AG08395 (cell line): ENCODE results near the gene SH2D7.

Source experiments
- DNase-seq: peaks from one replicate; pipeline ENCODE4 v3.0.0; 2012; ENCODE audit warnings: mixed read lengths, low spot score

Gene SH2D7

DNA sequence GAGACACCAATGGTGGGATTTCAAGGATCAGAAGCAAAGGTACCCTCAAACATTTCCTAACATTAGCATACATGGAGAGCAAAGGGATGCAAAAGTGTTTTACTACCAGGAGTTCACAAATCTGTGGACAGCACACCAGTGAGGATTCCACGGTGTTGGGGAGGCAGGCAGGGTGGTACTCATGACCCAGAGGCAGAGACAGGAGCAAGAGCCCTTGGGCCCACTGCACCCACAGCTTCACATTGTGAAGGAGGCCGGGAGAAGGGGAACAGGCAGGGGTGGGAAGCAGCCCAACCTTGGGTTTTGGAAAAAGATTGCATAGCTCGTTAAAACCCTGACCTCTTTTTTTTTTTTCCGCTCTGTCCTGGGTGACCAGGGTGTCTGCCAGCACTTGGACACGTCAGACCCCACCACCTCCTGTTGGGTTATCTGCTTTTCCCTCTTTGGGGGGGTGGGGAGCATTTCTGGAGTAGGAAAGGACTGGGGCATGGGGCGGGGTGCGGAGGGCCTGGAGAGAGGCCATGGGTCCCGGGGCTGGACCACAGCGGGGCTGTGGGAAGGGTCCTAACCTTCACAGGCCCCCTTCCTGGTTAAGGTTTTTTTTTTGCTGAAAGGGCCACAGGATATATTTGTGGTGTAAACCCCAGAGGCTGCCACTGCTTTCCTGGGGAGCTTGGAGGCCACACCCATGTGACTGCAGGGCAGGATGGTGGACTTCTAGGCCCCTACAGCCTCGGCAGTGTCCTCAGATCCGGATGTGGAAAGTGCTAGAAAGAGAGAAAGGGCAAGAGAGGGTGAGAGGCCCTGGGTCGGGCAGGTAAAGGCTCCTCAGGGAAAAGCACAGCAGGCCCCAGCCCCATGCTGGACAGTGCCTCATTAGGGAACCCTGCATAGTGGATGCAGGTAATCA lies 12.5 kb downstream of the SH2D7 start:
- DNase-seq, result no peak

DNA sequence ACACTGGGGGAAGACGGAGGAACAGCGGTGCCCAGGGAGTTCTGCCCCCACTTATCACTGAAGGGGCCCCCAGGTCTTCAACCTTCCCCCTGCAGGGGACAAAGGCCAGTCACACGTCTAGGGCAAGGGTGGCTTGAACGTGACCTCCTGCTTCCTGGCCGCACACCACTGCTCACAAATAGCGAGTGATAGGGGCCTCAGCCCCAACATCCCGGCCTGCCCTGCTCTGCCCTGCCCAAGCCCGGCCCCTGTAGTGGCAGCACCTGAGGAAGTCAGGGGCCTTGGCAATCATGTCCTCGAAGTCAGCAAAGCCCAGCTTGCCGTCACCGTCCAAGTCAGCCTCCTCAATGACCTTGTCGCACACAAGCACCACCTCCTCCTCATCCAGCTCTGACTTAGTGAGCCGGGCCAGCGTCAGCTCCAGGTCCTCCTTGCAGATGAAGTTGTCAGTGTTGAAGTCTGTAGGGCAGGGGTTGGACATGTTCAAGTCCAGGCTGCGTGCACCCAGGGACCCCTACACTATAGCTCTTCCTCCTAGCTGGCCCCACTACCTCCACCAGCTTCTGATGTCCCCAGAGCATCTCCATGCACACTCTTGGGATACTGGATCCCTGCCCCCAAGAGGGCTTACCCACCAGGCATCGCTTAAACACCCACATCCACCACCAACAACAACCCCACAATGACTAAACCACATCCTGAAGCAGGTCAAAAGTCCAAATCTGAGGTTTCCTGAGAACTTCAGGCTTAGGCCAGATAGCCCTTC lies 13.3 kb downstream of the SH2D7 start:
- no peak for DNase-seq

DNA sequence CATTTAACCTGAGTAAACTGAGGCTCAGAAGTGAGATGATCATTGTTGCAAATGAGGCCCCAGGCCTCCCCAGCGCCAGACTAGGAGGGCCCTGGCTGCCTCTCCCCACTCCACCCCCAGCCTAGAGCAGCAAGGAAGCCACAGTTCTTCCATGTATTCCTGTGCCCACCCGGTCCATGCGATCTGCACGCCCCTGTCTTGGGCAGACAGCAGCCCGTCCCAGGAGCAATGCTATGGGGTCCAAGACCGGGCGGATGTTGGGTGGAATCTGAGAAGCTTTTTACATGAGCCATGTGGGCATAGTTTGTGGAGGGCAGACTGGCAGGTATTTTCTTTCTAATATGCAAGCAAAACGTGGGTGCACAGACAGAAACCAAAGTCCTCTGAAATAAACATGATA lies 15.1 kb downstream of the SH2D7 start:
- no peak for DNase-seq

DNA sequence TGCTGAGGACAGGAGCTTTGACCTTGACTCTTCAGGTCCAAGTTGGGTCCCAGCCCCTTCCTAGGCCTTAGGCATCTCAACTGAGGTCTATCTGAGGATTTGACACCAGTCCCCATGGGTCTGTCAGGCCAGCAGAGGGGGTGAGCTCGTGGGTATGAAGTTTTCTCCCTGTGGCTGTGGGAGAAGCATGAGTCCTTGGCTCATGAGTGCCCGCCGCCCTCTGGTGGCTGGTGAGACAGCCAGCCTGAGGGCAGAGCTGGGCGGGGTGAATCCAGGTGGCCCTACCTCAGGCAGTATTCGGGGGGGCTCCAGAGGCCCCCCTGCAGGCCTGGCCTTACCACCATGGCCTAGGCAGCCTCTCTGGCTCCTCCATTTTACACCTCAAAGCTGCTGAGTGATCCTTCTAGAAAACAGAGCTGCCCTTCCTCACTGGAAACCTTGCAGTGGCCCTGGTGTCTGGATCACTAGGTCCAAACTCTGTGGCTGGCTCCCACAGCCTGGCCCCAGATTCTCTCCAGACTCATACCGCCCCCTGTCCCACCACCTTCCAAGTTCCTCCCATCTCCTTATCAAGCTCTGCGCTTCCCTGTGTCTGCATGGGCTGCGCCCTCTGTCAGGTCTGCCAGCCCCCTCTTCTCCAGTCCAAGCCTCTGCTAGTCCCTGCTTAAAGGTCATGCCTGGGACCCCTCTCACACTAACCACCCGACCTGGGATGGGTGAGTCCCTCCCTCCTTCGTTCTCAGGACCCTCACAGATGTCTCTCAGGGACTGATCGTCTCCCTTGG lies 16.1 kb downstream of the SH2D7 start:
- peak; percentile 92 for DNase-seq

DNA sequence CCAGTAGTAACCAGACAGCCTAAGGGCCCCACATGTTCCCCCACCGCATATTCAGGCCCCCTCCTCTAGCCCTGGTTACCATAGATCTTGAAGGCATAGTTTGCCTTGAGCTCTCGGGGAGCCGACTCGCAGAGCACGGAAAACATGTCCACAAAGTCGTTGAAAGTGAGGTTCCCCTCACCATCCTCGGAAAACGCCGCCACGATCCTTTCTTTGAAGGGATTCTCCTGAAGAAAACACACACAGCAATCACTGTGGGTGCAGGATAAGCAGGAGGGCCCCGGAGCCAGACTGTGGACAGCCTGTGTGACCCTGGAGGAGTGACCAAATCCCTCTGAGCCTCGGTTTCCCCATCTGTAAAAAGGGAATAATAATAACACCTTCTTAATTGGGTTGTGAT lies 16.8 kb downstream of the SH2D7 start:
- DNase-seq, result no peak

DNA sequence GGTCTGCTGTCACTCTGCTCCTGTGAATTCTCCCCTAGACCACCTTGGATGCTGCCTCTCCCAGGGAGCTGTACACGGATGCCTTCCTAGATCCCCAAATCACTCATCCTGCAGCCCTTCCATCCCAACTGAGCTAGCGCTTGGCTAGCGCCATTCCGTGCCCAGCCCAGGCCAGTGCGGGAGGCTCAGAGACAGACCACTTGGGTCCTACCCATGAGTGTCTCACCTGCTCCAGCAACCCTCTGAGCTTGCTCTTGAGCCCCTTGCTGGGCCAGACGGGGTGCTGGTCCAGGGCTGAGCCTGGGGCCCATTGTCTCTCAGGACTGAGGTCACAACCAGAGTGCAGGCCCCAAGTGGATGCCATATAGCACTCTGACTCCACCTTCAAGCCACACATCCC lies 17.7 kb downstream of the SH2D7 start:
- DNase-seq, result no peak

DNA sequence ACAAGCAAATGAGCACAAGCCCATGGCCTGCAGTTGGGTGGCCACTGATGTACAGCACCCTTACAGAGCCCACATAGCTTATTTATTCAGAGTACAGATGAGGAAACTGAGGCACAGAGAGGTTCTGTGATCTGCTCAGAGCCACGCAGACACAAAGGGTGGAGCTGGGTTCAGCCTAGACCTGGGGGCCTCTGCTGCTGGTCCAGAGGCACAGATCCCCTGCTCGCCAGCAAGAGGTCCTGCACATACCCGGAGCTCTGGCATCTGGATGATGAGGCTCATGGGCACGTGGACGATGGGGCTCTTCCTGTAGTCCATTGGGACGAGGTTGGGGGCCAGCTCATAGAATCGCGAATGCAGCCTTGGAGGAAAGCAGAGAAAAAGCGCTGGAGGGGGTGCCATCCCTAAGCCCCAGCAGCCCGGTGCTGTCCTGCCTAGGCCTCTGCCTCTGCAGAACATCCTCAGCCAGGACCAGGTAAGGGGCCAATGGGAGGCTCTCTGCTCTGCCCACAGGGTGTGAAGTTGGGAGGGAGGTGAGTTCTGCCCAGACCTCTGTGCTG lies 18.6 kb downstream of the SH2D7 start:
- DNase-seq, result no peak

DNA sequence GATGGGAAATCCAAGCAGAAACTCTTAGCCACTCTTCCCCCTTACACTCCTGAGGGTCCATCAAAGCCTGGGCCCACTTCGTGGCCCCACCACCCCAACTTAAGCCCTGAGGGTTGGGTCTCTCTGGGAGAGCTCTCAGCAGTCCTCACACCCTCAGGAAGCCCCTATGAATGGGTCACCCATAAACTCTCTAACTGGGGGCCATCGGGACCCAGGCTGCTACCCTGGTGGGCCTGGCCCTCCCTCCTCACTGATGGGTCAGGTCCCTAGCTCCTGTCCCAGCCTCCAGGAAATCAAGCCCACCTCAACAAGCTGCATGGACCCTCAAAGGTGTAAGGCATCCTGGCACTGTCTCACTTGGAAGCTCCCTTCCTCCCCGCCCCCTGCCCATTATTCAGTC lies 19.4 kb downstream of the SH2D7 start:
- no peak for DNase-seq

DNA sequence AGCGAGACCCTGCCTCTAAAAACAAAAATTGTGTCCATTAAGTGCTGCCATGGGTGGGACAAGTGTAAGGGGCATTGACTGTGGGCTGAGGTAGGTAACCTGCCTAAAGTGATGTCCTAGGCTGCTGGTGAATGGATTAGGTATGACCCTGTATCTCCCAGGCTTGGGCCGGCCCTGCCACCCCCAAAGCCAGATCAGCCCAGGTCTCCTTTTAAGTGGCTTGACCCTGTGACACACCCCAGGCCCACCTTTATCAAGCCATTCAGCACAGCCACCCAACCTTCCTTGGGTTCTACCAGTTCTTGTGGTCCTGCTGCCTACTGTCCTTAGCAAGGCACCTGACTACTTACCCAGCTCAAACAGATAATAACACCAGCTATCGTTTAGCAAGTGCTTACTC lies 20.2 kb downstream of the SH2D7 start:
- DNase-seq, result no peak

DNA sequence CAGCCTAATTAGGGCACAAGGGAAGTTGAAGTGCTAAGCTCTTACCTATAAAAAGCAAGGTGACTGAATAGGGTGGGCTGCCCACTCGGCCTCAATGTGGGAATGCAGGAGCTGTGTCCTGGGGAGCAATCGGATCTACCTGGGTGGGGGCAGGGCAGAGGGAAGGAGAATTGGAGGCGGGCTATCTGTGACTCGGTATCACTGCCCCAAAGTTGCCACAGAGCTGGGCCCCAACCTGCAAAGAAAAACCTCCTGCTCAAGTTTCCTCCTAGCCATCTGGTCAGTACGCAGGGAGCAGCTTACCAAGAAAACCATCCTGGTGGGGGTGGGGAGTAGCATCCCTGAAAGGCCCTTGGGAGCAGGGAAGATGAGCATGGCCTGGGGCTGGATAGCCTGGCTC lies 28.2 kb downstream of the SH2D7 start:
- DNase-seq, result no peak

DNA sequence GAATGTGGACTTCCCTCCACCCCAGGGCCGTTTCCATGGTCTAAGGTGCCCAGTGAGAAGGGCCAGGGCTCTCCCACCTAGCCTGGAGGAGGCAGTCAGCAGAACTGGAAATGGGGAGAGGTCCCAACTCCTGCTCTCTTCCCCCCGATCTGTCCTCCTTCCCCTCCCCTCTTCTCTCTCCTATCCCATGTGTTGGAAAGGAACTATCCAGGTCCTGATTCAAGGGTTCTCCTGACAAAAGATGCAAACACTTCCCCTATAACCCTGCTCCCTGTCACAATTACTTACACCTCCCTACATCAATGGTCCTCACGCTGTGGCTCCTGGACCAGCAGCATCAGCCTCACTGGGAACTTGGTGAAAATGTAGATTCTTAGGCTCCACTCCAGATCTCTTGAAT lies 32.9 kb downstream of the SH2D7 start:
- no peak for DNase-seq

DNA sequence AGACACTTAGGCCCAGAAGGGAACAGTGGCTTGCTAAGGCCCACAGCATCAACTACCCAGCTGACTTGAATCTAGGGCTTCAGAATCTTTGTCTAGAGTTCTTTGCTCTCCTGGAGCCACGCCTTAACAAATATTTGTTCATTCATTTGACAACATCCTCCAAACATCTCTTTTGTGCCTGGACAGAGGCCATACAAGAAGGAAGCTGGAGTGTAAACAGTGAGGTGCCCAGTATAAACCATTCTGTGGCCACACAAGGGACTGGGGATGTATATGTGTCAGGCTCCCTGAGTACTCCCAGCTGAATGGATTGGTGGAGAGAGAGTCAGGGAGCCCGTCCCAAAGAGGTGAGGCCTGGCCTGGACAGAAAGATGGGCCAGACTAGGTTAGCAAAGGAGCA lies 35.5 kb downstream of the SH2D7 start:
- no peak for DNase-seq

DNA sequence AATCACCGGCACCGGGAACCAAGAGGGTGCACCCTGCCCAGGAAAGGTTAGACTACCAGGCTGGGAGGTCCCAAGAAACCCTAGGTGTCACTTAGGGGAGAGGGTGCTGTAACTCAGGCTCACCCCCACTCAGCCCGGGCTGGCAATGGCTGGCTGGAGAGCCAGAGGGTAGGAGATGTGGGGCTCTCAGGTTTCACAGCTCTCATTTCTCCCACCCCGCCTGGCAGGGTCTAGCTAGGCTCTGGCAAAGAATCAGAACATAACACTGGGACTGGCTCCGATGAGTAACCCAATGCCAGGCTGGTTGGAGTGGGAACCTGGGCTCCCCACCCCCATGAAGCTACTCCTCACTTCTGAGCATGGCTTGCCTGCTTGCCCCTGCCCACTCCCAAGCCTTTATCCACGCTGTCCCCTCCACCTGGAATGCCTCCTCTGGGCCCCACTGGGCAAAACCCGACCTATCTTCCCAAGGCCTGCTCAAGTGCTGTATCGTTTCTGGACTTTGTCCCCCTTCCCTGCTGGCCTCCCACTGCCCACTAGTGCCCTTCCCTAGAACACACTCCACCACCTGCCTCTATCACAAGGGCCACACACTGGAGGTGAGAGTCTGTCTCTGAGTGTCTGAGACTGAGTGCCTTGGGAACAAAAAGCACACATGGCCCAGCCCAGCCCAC lies 36.9 kb downstream of the SH2D7 start:
- no peak for DNase-seq

DNA sequence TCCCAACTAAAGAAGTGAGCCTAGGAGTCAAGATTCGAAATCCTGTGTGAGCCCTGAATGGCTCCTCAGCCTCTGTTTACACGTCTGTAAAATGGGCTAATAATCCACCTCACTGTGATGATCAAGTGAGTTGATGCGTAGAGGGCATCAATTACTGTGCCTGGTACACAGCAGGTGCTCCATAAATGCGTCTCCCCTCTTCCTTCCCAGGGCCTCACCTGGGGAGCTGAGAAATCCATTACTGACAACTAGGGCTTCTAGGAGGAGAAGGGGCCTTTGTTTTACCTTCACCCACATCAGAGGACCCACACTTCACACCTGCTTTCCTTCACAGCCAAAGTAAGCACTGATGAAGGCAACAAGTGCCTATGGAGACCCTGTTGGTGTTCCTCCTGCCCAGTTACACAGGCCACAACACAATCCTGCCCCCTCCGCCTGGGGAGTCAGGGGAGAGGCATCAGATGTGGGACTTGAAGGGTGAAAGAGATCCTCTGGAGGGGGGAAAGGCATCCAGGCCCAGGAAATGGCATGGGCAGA lies 37.5 kb downstream of the SH2D7 start:
- DNase-seq, result no peak

DNA sequence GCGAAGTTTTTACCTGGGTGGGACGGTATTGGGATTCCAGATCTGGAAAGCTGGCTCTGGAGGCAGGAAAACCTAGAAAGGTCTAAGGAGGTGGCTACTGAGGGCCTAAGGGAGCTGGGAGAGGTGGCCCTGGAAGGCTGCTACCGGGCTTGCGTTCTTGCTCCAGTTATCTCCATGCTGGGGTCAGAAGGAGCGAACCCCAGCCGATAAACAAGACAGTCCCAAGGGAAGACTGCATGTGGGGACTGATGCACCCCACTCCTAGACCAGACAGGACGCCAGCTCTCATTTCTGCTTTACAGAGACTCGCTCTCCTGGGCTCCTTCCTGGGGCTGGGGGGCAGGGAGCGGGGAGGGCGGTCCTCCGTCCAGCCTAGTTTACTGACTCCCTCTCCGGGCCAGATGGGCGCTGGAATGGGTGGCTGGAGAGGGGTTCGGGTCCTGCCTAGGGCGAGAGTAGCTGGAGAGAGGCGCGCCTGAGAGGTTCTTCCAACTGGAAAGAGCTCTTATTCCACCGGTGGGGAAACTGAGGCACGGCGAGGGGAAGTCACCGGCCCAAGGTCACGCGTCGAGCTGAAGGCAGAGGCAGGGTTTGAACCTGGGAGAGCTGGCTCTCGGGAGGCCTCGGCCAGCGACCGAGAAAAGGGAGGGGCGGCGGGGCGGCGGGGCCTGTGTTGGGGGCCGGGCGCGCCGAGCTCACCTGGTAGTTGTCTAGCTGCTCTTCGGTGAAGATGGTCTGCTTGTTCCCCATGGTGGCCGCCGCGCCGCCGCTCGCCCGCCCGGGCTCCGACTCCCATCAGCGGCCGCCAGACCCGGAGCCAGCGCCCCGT lies 38.3 kb downstream of the SH2D7 start:
- no peak for DNase-seq

DNA sequence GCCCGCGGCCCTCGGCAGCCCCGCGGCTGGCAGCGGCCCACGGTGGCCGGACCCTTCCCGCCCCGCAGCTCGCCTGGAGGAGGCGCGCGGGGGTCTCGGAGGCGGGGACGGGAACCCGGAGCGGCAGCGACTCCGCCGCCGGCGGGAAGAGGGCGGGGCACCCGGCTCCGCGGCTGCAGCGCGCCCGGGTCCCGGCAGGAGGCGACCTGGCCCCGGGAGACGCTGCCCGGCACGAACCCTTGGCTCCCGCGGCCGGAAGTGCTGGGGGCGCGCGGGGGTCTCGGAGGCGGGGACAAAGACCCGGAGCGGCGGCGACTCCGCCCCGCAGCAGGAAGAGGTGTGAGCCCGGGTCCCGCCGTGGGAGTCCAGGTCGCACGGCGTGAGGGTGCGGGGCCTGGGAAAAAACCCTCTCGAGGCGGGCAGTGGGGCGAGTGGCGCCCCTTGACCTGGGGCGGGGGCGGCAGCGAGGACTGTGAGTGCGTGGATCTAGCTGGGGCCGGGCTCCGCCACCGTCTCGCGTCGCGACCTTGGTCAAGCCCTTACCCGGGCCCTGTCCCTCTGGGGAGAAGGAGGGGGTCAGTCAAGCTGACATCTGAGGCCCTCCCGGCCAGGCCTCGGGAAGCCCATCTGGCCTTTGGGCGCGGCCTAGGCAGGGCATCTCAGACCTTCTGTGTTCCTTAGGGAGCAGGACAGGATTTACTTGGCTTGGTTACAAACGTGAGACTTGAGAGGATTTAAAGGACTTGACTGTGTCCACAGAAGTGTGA lies 39.1 kb downstream of the SH2D7 start, which contains the start of gene CIB2:
CIB2 (minus strand) TSS at position 151 of the 767 bp plus-strand sequence. CDS start 230 bp downstream, outside the sequence.
- peak; percentile 92 for DNase-seq

DNA sequence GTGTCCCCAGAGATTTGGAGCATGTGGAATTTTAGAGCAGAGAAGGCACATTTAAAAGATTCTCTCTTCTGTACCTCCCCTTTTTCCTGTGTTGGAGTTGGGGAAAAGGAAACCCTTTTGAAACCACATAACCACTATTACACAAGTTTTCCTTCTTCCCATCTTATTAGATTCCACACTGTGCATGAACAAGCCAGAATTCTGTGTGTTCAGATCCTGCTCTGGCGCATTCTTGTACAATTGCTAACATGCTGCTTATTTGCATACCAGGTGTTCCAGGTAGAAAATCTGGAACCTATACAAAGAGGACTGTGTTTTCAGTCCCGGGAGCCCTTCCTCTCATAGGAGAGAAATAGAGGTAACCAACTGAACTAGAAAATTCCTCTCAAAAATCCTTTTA lies 41.4 kb downstream of the SH2D7 start:
- DNase-seq, result no peak

DNA sequence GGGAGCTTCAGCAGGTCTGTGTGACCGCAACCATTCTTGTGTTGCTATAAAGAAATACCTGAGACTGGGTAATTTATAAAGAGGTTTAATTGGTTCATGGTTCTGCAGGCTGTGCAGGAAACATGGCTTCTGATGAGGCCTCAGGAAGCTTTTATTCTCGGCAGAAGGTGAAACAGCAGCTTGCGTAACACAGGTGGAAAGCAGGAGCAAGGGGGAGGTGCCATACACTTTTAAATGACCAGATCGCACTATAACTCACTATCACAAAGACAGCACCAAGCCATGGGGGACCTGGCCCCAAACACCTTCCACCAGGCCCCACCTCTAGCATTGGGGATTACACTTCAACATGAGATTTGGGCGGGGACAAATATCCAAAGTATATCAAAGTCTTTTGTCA lies 47.2 kb downstream of the SH2D7 start:
- no peak for DNase-seq

DNA sequence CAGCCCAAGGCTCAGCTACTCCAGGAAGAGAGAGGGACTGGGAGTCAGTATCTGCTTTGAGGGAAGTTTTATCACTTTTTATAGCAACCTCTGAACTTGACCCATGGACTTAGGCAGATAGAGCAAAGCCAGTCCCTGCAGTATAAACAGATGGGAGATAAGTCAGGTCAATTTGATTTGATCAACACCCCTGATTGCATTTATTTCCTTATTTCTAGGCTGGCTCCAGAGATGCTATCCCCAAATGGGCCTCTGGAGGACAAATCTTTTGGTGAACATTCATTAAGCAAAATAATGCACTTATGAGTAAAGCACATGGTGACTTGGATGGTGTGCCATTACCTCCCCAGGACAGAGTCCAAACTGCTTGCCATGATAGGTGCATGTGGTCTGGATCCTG lies 47.9 kb downstream of the SH2D7 start:
- no peak for DNase-seq

DNA sequence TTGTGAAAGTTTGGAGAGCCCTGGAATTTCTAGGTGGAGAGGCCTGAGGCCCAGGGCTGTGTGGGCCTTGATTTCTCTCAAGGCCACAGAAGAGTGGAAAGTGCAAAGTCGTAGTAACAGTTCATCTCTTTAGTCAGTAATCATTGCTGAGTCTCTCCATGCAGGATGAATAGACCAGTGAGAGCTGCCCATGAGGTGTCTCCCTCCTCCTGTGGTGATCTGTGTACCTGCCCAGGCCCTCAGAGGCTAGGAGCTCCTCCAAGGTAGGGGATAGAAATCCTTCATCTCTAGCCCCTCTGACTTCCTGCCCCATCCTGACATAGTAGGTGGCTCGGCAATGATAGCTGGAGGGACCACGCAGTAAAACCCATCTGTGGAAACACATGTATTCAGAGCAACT lies 50.0 kb downstream of the SH2D7 start:
- DNase-seq, result no peak
